ENCODE measurements around the gene CHRNB4. TPM values are rescaled to one million over a fixed set of nuclear protein-coding genes. Genes with fewer than 3 reads are reported as not detected.
A peak's percentile ranks its signal among the peaks of the same experiment; 100 is the strongest.

CHRNB4 gene, protein sequence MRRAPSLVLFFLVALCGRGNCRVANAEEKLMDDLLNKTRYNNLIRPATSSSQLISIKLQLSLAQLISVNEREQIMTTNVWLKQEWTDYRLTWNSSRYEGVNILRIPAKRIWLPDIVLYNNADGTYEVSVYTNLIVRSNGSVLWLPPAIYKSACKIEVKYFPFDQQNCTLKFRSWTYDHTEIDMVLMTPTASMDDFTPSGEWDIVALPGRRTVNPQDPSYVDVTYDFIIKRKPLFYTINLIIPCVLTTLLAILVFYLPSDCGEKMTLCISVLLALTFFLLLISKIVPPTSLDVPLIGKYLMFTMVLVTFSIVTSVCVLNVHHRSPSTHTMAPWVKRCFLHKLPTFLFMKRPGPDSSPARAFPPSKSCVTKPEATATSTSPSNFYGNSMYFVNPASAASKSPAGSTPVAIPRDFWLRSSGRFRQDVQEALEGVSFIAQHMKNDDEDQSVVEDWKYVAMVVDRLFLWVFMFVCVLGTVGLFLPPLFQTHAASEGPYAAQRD
- 0.01 TPM for polyA plus RNA-seq (2013, experiment 1 of 2)
- polyA plus RNA-seq (2013, experiment 2 of 2): 0.03 TPM

DNA sequence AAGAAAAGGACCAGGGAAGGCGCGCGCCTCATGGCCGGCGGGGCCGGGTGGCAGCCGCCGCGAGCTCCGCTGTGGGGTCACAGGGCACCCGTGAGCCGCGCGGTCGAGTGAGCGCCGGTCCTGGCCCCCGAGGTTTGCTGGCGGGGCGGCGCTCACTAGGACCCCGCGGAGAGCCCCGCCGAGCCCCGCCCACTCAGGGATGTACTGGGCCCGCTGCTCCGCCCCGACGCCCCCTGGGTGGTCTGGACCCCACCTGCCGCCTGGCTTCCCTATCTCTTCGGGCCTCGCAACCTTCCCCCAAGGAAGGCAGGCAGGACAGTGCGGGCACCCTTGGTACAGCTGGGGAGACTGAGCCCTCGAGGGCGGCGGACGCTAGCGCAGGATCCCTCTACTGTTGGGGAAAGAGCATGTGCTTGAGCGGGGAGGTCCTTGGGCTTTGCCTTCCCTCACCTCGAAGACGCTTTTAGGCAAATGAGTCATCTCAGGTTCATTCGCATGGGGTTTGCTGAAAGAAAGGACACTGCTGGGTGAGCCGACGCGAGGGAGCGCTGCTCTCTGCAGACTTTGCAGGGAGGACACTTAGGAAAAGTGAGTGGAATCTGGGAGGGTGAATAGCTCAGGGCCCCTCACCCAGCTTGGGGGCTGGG lies at the start of gene CHRNB4:
Gene CHRNB4 (minus strand): TSS at position 109 of the 647 bp plus-strand sequence. CDS start 77 bp downstream, at position 32.
- no peak within 1 kb of the TSS for H2AK5ac ChIP-seq (ENCODE audit: low read length, severe bottlenecking)
- peak within 1 kb of the TSS; percentile 29 for H3K9ac ChIP-seq (ENCODE audit: low read length)
- H2BK15ac ChIP-seq (ENCODE audit: low read depth, poor library complexity, severe bottlenecking): no peak within 1 kb of the TSS
- H3K14ac ChIP-seq (ENCODE audit: low read length in 2 of 2): peak within 1 kb of the TSS in 1 of 2 experiments; percentile 59
- WGBS: 2% methylated on average over 41 of the region's 47 CpGs
- H3K18ac ChIP-seq (ENCODE audit: low read depth in 1 of 2, low read length in 2 of 2): no peak within 1 kb of the TSS
- H2BK120ac ChIP-seq (ENCODE audit: low read depth, low read length): no peak within 1 kb of the TSS
- no peak within 1 kb of the TSS for H4K91ac ChIP-seq (ENCODE audit: low read length)
- peak within 1 kb of the TSS; percentile 47 to 50 for H3K4me3 ChIP-seq (ENCODE audit: insufficient read depth in 1 of 2, low read depth in 1 of 2, low read length in 2 of 2)
- no peak within 1 kb of the TSS for H2BK5ac ChIP-seq (ENCODE audit: low read depth, low read length, poor library complexity, severe bottlenecking)
- no peaks in the 10 kb centered on the region for H3K79me1 ChIP-seq (replicated peaks; ENCODE audit: low read length, poor library complexity, severe bottlenecking)
- peaks cover 34 to 48% of the 10 kb centered on the region in 2 experiments for H3K27me3 ChIP-seq (ENCODE audit: control insufficient read depth in 1 of 2, insufficient read depth in 1 of 2, low read length in 2 of 2)
- H3K27ac ChIP-seq (ENCODE audit: low read length, poor library complexity, severe bottlenecking): no peak within 1 kb of the TSS
- H4K8ac ChIP-seq (ENCODE audit: low read length): no peak within 1 kb of the TSS
- DNase-seq: peak; percentile 30
- H3K9me3 ChIP-seq (ENCODE audit: control insufficient read depth, low read length): no peaks in the 10 kb centered on the region
- peaks cover 12% of the 10 kb centered on the region for H3K4me1 ChIP-seq (ENCODE audit: control insufficient read depth, insufficient read depth, low read depth, low read length)
- H3K4ac ChIP-seq (ENCODE audit: low read depth in 1 of 2, low read length in 2 of 2): no peak within 1 kb of the TSS
- H3K4me2 ChIP-seq (ENCODE audit: low read length, poor library complexity, severe bottlenecking): peak within 1 kb of the TSS; percentile 84
- peak within 1 kb of the TSS in 1 of 2 experiments; percentile 34 for H2BK12ac ChIP-seq (ENCODE audit: low read length in 2 of 2)
- H3K23ac ChIP-seq (ENCODE audit: low read length in 2 of 2): peak within 1 kb of the TSS in 1 of 2 experiments; percentile 83
- no peaks in the 10 kb centered on the region for H3K36me3 ChIP-seq (ENCODE audit: control insufficient read depth in 1 of 2, insufficient read depth in 2 of 2, low read depth in 1 of 2, low read length in 2 of 2)
- H2AFZ ChIP-seq (ENCODE audit: low read depth, low read length): peak within 1 kb of the TSS; percentile 97

DNA sequence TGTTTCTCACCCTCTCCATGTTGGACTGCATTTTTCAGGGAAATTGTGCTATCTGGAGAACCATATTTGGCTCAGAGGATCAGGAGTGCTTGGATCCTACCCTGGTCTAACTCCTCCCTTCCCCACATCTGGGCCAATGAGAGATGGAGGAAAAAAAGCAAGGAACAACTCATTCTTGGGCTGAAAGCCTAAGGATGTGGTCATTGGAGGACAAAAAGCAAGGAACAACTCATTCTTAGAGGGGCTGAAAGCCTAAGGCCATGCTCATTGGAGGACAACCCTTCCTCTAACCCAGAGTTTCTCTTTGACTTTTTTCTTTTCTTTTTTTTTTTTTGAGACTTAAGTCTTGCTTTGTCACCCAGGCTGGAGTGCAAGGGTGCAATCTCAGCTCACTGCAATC lies 48.6 kb upstream of the CHRNB4 start:
- no peak overlapping the region for H3K14ac ChIP-seq (ENCODE audit: low read length in 2 of 2)

DNA sequence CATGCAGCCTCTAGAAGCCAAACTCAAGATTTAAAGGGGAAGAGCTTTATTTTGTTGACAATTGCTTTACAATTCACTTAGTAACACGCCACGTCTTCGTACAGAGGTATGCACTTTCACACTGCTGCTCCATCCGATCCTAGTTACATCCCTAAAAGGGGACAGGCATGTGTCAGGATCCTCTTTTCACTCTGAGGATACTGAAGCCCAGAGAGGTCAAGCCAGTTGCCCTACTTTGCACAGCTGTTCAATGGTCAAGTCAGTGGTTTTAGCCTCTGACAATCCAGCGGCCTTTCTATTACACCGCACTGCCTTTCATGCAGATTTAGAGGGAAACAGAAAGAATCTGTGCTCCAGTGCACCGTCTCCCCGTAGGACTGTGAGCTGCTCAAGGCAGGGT lies 44.9 kb upstream of the CHRNB4 start:
- Histone ChIP-seq H3K36me3 (ENCODE audit: control insufficient read depth in 1 of 2, insufficient read depth in 2 of 2, low read depth in 1 of 2, low read length in 2 of 2) (no peaks in the 10 kb centered on the region), H3K27me3 (ENCODE audit: control insufficient read depth in 1 of 2, insufficient read depth in 1 of 2, low read length in 2 of 2) (peaks cover 19 to 44% of the 10 kb centered on the region in 2 experiments), H3K23ac (ENCODE audit: low read length in 2 of 2) (no peak overlapping the region), H4K8ac (ENCODE audit: low read length) (no peak overlapping the region), H3K9me3 (ENCODE audit: control insufficient read depth, low read length) (no peaks in the 10 kb centered on the region), H3K4ac (ENCODE audit: low read depth in 1 of 2, low read length in 2 of 2) (no peak overlapping the region), H3K79me1 (replicated peaks; ENCODE audit: low read length, poor library complexity, severe bottlenecking) (no peaks in the 10 kb centered on the region), H3K14ac (ENCODE audit: low read length in 2 of 2) (no peak overlapping the region), H3K4me1 (ENCODE audit: control insufficient read depth, insufficient read depth, low read depth, low read length) (no peaks in the 10 kb centered on the region), H2BK15ac (ENCODE audit: low read depth, poor library complexity, severe bottlenecking) (no peak overlapping the region), H4K91ac (ENCODE audit: low read length) (no peak overlapping the region), H2BK12ac (ENCODE audit: low read length in 2 of 2) (no peak overlapping the region), H3K4me3 (ENCODE audit: insufficient read depth in 1 of 2, low read depth in 1 of 2, low read length in 2 of 2) (no peak overlapping the region), H3K9ac (ENCODE audit: low read length) (no peak overlapping the region), H3K18ac (ENCODE audit: low read depth in 1 of 2, low read length in 2 of 2) (no peak overlapping the region), H3K27ac (ENCODE audit: low read length, poor library complexity, severe bottlenecking) (no peak overlapping the region), H2AFZ (ENCODE audit: low read depth, low read length) (no peak overlapping the region), H3K4me2 (ENCODE audit: low read length, poor library complexity, severe bottlenecking) (no peak overlapping the region), H2BK5ac (ENCODE audit: low read depth, low read length, poor library complexity, severe bottlenecking) (no peak overlapping the region), H2AK5ac (ENCODE audit: low read length, severe bottlenecking) (no peak overlapping the region), H2BK120ac (ENCODE audit: low read depth, low read length) (no peak overlapping the region)
- WGBS: 64% methylated on average over 8 of the region's 8 CpGs
- DNase-seq: no peak

More for the DNA sequence above, 48.6 kb upstream of the CHRNB4 start:
- H3K4me2 ChIP-seq (ENCODE audit: low read length, poor library complexity, severe bottlenecking): no peak overlapping the region
- H2BK5ac ChIP-seq (ENCODE audit: low read depth, low read length, poor library complexity, severe bottlenecking): no peak overlapping the region
- no peak overlapping the region for H3K23ac ChIP-seq (ENCODE audit: low read length in 2 of 2)
- no peaks in the 10 kb centered on the region for H3K9me3 ChIP-seq (ENCODE audit: control insufficient read depth, low read length)
- no peak overlapping the region for H3K4ac ChIP-seq (ENCODE audit: low read depth in 1 of 2, low read length in 2 of 2)
- no peak for DNase-seq
- H2BK15ac ChIP-seq (ENCODE audit: low read depth, poor library complexity, severe bottlenecking): no peak overlapping the region
- H3K4me3 ChIP-seq (ENCODE audit: insufficient read depth in 1 of 2, low read depth in 1 of 2, low read length in 2 of 2): no peak overlapping the region
- no peak overlapping the region for H4K91ac ChIP-seq (ENCODE audit: low read length)
- H2AK5ac ChIP-seq (ENCODE audit: low read length, severe bottlenecking): no peak overlapping the region
- H2AFZ ChIP-seq (ENCODE audit: low read depth, low read length): no peak overlapping the region
- no peak overlapping the region for H2BK120ac ChIP-seq (ENCODE audit: low read depth, low read length)
- peaks cover 21 to 36% of the 10 kb centered on the region in 2 experiments for H3K27me3 ChIP-seq (ENCODE audit: control insufficient read depth in 1 of 2, insufficient read depth in 1 of 2, low read length in 2 of 2)
- no peaks in the 10 kb centered on the region for H3K36me3 ChIP-seq (ENCODE audit: control insufficient read depth in 1 of 2, insufficient read depth in 2 of 2, low read depth in 1 of 2, low read length in 2 of 2)
- no peak overlapping the region for H3K27ac ChIP-seq (ENCODE audit: low read length, poor library complexity, severe bottlenecking)
- H3K79me1 ChIP-seq (replicated peaks; ENCODE audit: low read length, poor library complexity, severe bottlenecking): no peaks in the 10 kb centered on the region
- H3K4me1 ChIP-seq (ENCODE audit: control insufficient read depth, insufficient read depth, low read depth, low read length): peaks cover 8% of the 10 kb centered on the region
- H2BK12ac ChIP-seq (ENCODE audit: low read length in 2 of 2): no peak overlapping the region
- no peak overlapping the region for H3K18ac ChIP-seq (ENCODE audit: low read depth in 1 of 2, low read length in 2 of 2)
- H4K8ac ChIP-seq (ENCODE audit: low read length): no peak overlapping the region
- no peak overlapping the region for H3K9ac ChIP-seq (ENCODE audit: low read length)

All from mesenchymal stem cell (in vitro differentiated cells and primary cell).